Uterus (tissue), 2 donors: ENCODE measurements around the gene ST3GAL2.

Experiments used
- POLR2A ChIP-seq, 2 donors: fragments of 450-650 bp; IDR thresholded peaks; one replicate each; pipeline ENCODE4 v1.6.1; 2016; ENCODE audit warnings: antibody characterized with exemption in 2 of 2, mild to moderate bottlenecking in 1 of 2, moderate library complexity in 1 of 2
- TF ChIP-seq, protein P1 (sequence below), 4 experiments: fragments of 200-600 bp in 2 of 4; fragments of 450-650 bp in 2 of 4; sonication (generic) in 2 of 4; IDR thresholded peaks; one replicate each; pipeline ENCODE4 v1.5.1; 2016 to 2019; ENCODE audit warnings: antibody characterized with exemption in 4 of 4, mild to moderate bottlenecking in 2 of 4, moderate library complexity in 1 of 4

DNA sequence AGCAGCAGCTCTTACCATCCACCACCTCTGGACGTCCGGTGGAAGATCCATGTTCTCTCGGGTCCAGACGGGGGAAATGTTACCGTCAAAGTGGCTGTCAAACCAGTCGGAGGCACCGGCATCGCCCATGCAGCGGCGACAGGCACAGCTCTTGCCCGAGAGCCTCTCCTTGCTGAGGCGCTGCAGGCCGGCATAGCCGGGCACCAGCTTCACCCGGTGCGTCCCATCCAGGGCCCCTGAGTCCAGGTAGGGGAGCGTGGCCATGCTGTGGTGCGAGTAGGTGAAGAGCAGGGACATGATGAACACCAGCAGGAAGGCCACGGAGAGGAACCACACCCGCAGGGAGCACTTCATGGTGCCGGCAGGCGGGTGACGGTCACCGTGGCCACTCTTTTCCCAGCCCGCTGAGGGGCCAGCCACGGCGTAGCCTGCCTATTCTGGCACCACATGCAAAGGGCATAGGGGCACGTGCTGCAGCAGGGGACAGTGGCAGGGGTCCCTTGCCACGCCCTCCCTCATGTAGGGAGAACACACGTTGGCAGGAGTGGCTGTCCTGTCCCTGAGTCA is 40.6 kb downstream of the ST3GAL2 start:
- TF ChIP-seq, protein P1, sequence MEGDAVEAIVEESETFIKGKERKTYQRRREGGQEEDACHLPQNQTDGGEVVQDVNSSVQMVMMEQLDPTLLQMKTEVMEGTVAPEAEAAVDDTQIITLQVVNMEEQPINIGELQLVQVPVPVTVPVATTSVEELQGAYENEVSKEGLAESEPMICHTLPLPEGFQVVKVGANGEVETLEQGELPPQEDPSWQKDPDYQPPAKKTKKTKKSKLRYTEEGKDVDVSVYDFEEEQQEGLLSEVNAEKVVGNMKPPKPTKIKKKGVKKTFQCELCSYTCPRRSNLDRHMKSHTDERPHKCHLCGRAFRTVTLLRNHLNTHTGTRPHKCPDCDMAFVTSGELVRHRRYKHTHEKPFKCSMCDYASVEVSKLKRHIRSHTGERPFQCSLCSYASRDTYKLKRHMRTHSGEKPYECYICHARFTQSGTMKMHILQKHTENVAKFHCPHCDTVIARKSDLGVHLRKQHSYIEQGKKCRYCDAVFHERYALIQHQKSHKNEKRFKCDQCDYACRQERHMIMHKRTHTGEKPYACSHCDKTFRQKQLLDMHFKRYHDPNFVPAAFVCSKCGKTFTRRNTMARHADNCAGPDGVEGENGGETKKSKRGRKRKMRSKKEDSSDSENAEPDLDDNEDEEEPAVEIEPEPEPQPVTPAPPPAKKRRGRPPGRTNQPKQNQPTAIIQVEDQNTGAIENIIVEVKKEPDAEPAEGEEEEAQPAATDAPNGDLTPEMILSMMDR (IDR thresholded peaks at IDR 0.05): no peak
- TF ChIP-seq POLR2A (IDR thresholded peaks at IDR 0.05): no peak
